HG02798 (cell line): ENCODE data around the gene PRAME.
"Not testable (repeated sequence)": the region's sequence is repeated elsewhere in the genome, so short reads cannot be mapped to it uniquely, and the experiment has no call there.

Experiments
- ATAC-seq: cut with Tn5 transposase; IDR thresholded peaks from one replicate; pipeline ENCODE4 v1.9.1; 2021; ENCODE audit warnings: mild to moderate bottlenecking; ENCODE audit not compliant: unreplicated experiment, poor library complexity

PRAME gene

GRCh38 chr22:22558972-22559603, at the start of gene PRAME:
Gene PRAME (minus strand): TSS chr22:22559265. CDS start chr22:22556832, 2,433 bp downstream.
- ATAC-seq: no peak

- ATAC-seq: not testable (repeated sequence)
Observed at GRCh38 chr22:22608022-22608421, 49.0 kb upstream of the PRAME start.

- ATAC-seq: no peak
Observed at GRCh38 chr22:22605074-22605404, 46.0 kb upstream of the PRAME start.

GRCh38 chr22:22604326-22605073, 45.4 kb upstream of the PRAME start:
- no peak for ATAC-seq

GRCh38 chr22:22603470-22603947, 44.4 kb upstream of the PRAME start:
- no peak for ATAC-seq

GRCh38 chr22:22600531-22601261, 41.6 kb upstream of the PRAME start:
- ATAC-seq: no peak

GRCh38 chr22:22599248-22599647, 40.2 kb upstream of the PRAME start:
- no peak for ATAC-seq

GRCh38 chr22:22598144-22598543, 39.1 kb upstream of the PRAME start:
- ATAC-seq: no peak

- no peak for ATAC-seq
Observed at GRCh38 chr22:22595001-22595835, 36.2 kb upstream of the PRAME start.

GRCh38 chr22:22593964-22594656, 35.0 kb upstream of the PRAME start:
- no peak for ATAC-seq

GRCh38 chr22:22593250-22593649, 34.2 kb upstream of the PRAME start:
- ATAC-seq: no peak

- ATAC-seq: no peak
Observed at GRCh38 chr22:22591348-22592299, 32.6 kb upstream of the PRAME start.

GRCh38 chr22:22590136-22590891, 31.2 kb upstream of the PRAME start:
- no peak for ATAC-seq

- no peak for ATAC-seq
Observed at GRCh38 chr22:22588485-22589164, 29.6 kb upstream of the PRAME start.

- ATAC-seq: no peak
Observed at GRCh38 chr22:22587577-22588188, 28.6 kb upstream of the PRAME start.

- ATAC-seq: no peak
Observed at GRCh38 chr22:22584722-22585121, 25.7 kb upstream of the PRAME start.

- ATAC-seq: no peak
Observed at GRCh38 chr22:22583030-22583429, 24.0 kb upstream of the PRAME start.
